K562 (cell line): Measurements from ENCODE around the gene NUDT22. TPM values are rescaled to one million over a fixed set of nuclear protein-coding genes. Genes with fewer than 3 reads are reported as not detected.

Experiments used
- CEBPB ChIP-seq: fragments of 450-650 bp; IDR thresholded peaks from 2 replicates; pipeline ENCODE4 v1.6.1; 2016; ENCODE audit warnings: missing genetic modification characterization, missing compliant biosample characterization
- FOXP1 ChIP-seq: sonication (generic); formaldehyde crosslinking; IDR thresholded peaks from 2 replicates; pipeline ENCODE4 v1.8.0; 2022; ENCODE audit warnings: mild to moderate bottlenecking, missing genetic modification reagents
- GATAD2A ChIP-seq: fragments of 450-650 bp; IDR thresholded peaks from 2 replicates; pipeline ENCODE4 v1.6.1; 2017
- KDM4B ChIP-seq, 2 experiments: fragments of 450-650 bp in 1 of 2; sonication (generic) in 1 of 2; IDR thresholded peaks; 2 replicates each; pipeline ENCODE4 v1.6.1; 2016 to 2017; ENCODE audit warnings: borderline replicate concordance in 2 of 2, antibody characterized with exemption in 1 of 2, low read depth in 1 of 2, mild to moderate bottlenecking in 1 of 2
- RHOXF2B ChIP-seq: fragments of 250-450 bp; sonication (Bioruptor Pico); conservative IDR thresholded peaks from 2 replicates; pipeline ENCODE4 v1.5.1; 2021
- RNF2 ChIP-seq: sonication (generic); IDR thresholded peaks from 2 replicates; pipeline ENCODE4 v1.6.1; 2016
- STAG1 ChIP-seq: sonication (generic); formaldehyde crosslinking; IDR thresholded peaks from 2 replicates; pipeline ENCODE4 v1.5.0; 2020; ENCODE audit warnings: missing genetic modification reagents, borderline replicate concordance
- XRCC5 ChIP-seq: fragments of 200-400 bp; formaldehyde crosslinking; IDR thresholded peaks from 2 replicates; pipeline ENCODE4 v1.6.1; 2017; ENCODE audit warnings: low read depth, mild to moderate bottlenecking, low read length
- ZFX ChIP-seq: sonication (generic); formaldehyde crosslinking; IDR thresholded peaks from 2 replicates; pipeline ENCODE4 v1.8.0; 2022; ENCODE audit warnings: mild to moderate bottlenecking, missing genetic modification reagents, moderate library complexity
- ZNF253 ChIP-seq: fragments of 250-450 bp; sonication (Bioruptor Pico); conservative IDR thresholded peaks from 2 replicates; pipeline ENCODE4 v1.6.1; 2021; ENCODE audit warnings: mild to moderate bottlenecking
- ZNF445 ChIP-seq: fragments of 250-450 bp; sonication (Bioruptor Pico); IDR thresholded peaks from 2 replicates; pipeline ENCODE4 v1.4.0; 2020; ENCODE audit warnings: low read depth, mild to moderate bottlenecking, moderate library complexity
- polyA plus RNA-seq, 8 experiments: library from polyadenylated mRNA; depleted of rRNA in 4 of 8; stranded (reverse) in 5 of 8; unstranded in 3 of 8; fragments of >200 nt; fragmentation: Nextera tagmentation in 2 of 8; fragmentation: Illumina TruSeq in 1 of 8; extraction: Ambion mirVana in 2 of 8; extraction: Trizol in 1 of 8; gene quantifications; 2 replicates each; pipeline versions ENCODE4 v1.2.1 to v1.2.3, GENCODE V29; 2011 to 2014; ENCODE audit warnings: inconsistent platforms in 1 of 8, missing spikeins in 1 of 8
- total RNA-seq, 7 experiments: library from RNA; depleted of rRNA in 6 of 7; stranded (reverse); fragments of >200 nt in 6 of 7; fragmentation: Illumina TruSeq in 2 of 7; extraction: Trizol in 2 of 7; gene quantifications; 2 replicates each; pipeline versions ENCODE4 v1.2.1 to v1.2.3, GENCODE V29; 2011 to 2021; ENCODE audit warnings: low replicate concordance in 1 of 7
- TF ChIP-seq, protein P1 (sequence below): sonication (generic); formaldehyde crosslinking; IDR thresholded peaks from 2 replicates; pipeline ENCODE4 v1.8.0; 2022; ENCODE audit warnings: mild to moderate bottlenecking, missing genetic modification reagents
- TF ChIP-seq, protein P2 (sequence below): sonication (generic); formaldehyde crosslinking; IDR thresholded peaks from 2 replicates; pipeline ENCODE4 v1.8.0; 2023; ENCODE audit warnings: missing genetic modification reagents, mild to moderate bottlenecking, borderline replicate concordance
- TF ChIP-seq, protein P3 (sequence below): IDR thresholded peaks from 2 replicates; pipeline ENCODE4 v1.6.1; 2016; ENCODE audit warnings: missing genetic modification characterization, missing compliant biosample characterization
- TF ChIP-seq, protein P4 (sequence below): fragments of 200-800 bp; sonication (Bioruptor generic); IDR thresholded peaks from 2 replicates; pipeline ENCODE4 v1.6.1; 2017; ENCODE audit warnings: missing genetic modification characterization, missing compliant biosample characterization

Gene NUDT22
- total and polyA plus RNA-seq, 9 of the 15 experiments (the other 6 are each of a cell fraction or from before 2014, with no cell fraction given): 6.3 to 92.6 (median 37.4) TPM

DNA sequence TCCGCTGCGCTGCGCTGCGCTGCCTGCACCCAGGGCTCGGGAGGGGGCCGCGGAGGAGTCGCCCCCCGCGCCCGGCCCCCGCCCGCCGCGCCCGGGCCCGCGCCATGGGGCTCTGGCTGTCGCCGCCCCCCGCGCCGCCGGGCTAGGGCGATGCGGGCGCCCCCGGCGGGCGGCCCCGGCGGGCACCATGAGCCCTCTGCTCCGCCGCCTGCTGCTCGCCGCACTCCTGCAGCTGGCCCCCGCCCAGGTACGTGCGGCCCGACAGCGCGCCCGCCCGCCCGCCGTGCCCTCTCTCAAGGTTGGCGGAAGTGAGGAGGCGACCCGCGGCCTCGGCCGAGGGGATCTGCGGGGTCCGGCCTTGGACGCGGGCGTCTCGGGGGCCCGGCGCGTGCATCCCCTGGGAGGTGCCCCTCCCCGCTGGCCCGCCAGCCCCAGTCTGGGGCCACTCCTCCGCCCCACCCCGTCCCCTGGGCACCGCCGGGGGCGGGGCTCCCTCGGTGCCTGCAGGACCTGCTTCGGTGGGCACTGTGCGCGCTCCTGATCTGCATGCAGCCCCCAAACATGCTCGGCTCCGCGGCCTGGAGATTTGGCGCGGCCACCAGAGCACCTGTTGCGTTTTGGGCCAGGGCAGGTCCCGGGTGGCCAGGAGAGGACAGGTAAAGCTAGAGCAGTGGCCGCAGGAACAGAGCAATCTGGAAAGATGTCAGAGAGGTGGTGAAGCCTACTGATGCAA, 8.7 kb downstream of the NUDT22 start (continued):
- TF ChIP-seq KDM4B (IDR thresholded peaks at IDR 0.05; ENCODE audit: borderline replicate concordance in 2 of 2, low read depth in 1 of 2) (no peak), ZFX (CRISPR knock-in tag) (no peak), ZNF445 (CRISPR knock-in tag) (no peak), ZNF253 (CRISPR knock-in tag) (no peak), RNF2 (no peak), GATAD2A (no peak), FOXP1 (CRISPR knock-in tag) (no peak), STAG1 (CRISPR knock-in tag) (no peak), CEBPB (tag) (no peak), XRCC5 (no peak), RHOXF2B (CRISPR knock-in tag) (no peak)
- TF ChIP-seq, protein P1, sequence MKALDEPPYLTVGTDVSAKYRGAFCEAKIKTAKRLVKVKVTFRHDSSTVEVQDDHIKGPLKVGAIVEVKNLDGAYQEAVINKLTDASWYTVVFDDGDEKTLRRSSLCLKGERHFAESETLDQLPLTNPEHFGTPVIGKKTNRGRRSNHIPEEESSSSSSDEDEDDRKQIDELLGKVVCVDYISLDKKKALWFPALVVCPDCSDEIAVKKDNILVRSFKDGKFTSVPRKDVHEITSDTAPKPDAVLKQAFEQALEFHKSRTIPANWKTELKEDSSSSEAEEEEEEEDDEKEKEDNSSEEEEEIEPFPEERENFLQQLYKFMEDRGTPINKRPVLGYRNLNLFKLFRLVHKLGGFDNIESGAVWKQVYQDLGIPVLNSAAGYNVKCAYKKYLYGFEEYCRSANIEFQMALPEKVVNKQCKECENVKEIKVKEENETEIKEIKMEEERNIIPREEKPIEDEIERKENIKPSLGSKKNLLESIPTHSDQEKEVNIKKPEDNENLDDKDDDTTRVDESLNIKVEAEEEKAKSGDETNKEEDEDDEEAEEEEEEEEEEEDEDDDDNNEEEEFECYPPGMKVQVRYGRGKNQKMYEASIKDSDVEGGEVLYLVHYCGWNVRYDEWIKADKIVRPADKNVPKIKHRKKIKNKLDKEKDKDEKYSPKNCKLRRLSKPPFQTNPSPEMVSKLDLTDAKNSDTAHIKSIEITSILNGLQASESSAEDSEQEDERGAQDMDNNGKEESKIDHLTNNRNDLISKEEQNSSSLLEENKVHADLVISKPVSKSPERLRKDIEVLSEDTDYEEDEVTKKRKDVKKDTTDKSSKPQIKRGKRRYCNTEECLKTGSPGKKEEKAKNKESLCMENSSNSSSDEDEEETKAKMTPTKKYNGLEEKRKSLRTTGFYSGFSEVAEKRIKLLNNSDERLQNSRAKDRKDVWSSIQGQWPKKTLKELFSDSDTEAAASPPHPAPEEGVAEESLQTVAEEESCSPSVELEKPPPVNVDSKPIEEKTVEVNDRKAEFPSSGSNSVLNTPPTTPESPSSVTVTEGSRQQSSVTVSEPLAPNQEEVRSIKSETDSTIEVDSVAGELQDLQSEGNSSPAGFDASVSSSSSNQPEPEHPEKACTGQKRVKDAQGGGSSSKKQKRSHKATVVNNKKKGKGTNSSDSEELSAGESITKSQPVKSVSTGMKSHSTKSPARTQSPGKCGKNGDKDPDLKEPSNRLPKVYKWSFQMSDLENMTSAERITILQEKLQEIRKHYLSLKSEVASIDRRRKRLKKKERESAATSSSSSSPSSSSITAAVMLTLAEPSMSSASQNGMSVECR (CRISPR knock-in tag): peak; percentile 37; the same call in 1 of the 2 replicates
- TF ChIP-seq, protein P2, sequence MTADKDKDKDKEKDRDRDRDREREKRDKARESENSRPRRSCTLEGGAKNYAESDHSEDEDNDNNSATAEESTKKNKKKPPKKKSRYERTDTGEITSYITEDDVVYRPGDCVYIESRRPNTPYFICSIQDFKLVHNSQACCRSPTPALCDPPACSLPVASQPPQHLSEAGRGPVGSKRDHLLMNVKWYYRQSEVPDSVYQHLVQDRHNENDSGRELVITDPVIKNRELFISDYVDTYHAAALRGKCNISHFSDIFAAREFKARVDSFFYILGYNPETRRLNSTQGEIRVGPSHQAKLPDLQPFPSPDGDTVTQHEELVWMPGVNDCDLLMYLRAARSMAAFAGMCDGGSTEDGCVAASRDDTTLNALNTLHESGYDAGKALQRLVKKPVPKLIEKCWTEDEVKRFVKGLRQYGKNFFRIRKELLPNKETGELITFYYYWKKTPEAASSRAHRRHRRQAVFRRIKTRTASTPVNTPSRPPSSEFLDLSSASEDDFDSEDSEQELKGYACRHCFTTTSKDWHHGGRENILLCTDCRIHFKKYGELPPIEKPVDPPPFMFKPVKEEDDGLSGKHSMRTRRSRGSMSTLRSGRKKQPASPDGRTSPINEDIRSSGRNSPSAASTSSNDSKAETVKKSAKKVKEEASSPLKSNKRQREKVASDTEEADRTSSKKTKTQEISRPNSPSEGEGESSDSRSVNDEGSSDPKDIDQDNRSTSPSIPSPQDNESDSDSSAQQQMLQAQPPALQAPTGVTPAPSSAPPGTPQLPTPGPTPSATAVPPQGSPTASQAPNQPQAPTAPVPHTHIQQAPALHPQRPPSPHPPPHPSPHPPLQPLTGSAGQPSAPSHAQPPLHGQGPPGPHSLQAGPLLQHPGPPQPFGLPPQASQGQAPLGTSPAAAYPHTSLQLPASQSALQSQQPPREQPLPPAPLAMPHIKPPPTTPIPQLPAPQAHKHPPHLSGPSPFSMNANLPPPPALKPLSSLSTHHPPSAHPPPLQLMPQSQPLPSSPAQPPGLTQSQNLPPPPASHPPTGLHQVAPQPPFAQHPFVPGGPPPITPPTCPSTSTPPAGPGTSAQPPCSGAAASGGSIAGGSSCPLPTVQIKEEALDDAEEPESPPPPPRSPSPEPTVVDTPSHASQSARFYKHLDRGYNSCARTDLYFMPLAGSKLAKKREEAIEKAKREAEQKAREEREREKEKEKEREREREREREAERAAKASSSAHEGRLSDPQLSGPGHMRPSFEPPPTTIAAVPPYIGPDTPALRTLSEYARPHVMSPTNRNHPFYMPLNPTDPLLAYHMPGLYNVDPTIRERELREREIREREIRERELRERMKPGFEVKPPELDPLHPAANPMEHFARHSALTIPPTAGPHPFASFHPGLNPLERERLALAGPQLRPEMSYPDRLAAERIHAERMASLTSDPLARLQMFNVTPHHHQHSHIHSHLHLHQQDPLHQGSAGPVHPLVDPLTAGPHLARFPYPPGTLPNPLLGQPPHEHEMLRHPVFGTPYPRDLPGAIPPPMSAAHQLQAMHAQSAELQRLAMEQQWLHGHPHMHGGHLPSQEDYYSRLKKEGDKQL: no peak
- TF ChIP-seq, protein P3, sequence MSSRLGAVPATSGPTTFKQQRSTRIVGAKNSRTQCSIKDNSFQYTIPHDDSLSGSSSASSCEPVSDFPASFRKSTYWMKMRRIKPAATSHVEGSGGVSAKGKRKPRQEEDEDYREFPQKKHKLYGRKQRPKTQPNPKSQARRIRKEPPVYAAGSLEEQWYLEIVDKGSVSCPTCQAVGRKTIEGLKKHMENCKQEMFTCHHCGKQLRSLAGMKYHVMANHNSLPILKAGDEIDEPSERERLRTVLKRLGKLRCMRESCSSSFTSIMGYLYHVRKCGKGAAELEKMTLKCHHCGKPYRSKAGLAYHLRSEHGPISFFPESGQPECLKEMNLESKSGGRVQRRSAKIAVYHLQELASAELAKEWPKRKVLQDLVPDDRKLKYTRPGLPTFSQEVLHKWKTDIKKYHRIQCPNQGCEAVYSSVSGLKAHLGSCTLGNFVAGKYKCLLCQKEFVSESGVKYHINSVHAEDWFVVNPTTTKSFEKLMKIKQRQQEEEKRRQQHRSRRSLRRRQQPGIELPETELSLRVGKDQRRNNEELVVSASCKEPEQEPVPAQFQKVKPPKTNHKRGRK (tag): no peak
- TF ChIP-seq, protein P4, sequence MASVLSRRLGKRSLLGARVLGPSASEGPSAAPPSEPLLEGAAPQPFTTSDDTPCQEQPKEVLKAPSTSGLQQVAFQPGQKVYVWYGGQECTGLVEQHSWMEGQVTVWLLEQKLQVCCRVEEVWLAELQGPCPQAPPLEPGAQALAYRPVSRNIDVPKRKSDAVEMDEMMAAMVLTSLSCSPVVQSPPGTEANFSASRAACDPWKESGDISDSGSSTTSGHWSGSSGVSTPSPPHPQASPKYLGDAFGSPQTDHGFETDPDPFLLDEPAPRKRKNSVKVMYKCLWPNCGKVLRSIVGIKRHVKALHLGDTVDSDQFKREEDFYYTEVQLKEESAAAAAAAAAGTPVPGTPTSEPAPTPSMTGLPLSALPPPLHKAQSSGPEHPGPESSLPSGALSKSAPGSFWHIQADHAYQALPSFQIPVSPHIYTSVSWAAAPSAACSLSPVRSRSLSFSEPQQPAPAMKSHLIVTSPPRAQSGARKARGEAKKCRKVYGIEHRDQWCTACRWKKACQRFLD: no peak; the same call in 1 of the 2 replicates
